NB4 (cell line): ENCODE results near the gene TSPAN5.

Experiments used
- DNase-seq: peaks from one replicate; pipeline ENCODE4 v3.0.0; 2010; ENCODE audit warnings: low read depth
- H3K4me3 ChIP-seq: one replicate; pipeline ENCODE4 v1.5.1; 2011; ENCODE audit warnings: mild to moderate bottlenecking, low read depth, low read length, moderate library complexity
- MYC ChIP-seq: IDR thresholded peaks from 2 replicates; pipeline ENCODE4 v1.6.1; 2011; ENCODE audit warnings: low read depth, low read length
- POLR2A ChIP-seq: IDR thresholded peaks from 2 replicates; pipeline ENCODE4 v1.6.1; 2011; ENCODE audit warnings: mild to moderate bottlenecking; ENCODE audit not compliant: insufficient read length; ENCODE audit errors: extremely low read depth
- TF ChIP-seq, protein P1 (sequence below): IDR thresholded peaks from 2 replicates; pipeline ENCODE4 v1.6.1; 2011; ENCODE audit warnings: low read depth, low read length
- TF ChIP-seq, protein P2 (sequence below): IDR thresholded peaks from one replicate; pipeline ENCODE4 v1.5.1; 2012; ENCODE audit warnings: low read depth, low read length

Gene TSPAN5

GRCh38 chr4:98448908-98449307 lies 209.5 kb downstream of the TSPAN5 start:
- peak; percentile 18 for DNase-seq
- TF ChIP-seq POLR2A: no peak
- no peak for TF ChIP-seq MYC
- TF ChIP-seq, protein P1, sequence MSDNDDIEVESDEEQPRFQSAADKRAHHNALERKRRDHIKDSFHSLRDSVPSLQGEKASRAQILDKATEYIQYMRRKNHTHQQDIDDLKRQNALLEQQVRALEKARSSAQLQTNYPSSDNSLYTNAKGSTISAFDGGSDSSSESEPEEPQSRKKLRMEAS: no peak
- TF ChIP-seq, protein P2, sequence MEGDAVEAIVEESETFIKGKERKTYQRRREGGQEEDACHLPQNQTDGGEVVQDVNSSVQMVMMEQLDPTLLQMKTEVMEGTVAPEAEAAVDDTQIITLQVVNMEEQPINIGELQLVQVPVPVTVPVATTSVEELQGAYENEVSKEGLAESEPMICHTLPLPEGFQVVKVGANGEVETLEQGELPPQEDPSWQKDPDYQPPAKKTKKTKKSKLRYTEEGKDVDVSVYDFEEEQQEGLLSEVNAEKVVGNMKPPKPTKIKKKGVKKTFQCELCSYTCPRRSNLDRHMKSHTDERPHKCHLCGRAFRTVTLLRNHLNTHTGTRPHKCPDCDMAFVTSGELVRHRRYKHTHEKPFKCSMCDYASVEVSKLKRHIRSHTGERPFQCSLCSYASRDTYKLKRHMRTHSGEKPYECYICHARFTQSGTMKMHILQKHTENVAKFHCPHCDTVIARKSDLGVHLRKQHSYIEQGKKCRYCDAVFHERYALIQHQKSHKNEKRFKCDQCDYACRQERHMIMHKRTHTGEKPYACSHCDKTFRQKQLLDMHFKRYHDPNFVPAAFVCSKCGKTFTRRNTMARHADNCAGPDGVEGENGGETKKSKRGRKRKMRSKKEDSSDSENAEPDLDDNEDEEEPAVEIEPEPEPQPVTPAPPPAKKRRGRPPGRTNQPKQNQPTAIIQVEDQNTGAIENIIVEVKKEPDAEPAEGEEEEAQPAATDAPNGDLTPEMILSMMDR: no peak
- H3K4me3 ChIP-seq: no peak overlapping the region

- DNase-seq: peak; percentile 54
- H3K4me3 ChIP-seq: no peak overlapping the region
- TF ChIP-seq MYC (no peak), POLR2A (no peak)
- TF ChIP-seq, protein P2: peak; percentile 9
These were observed 210.8 kb downstream of the TSPAN5 start for GRCh38 chr4:98447648-98448047.

GRCh38 chr4:98446499-98447375 lies 211.7 kb downstream of the TSPAN5 start:
- peak overlapping the region; percentile 14 for H3K4me3 ChIP-seq
- peak; percentile 74 for DNase-seq
- TF ChIP-seq POLR2A (no peak), MYC (0 out of 2 replicates have a peak, but pooled peaks have one; percentile 29)
- TF ChIP-seq, protein P1: 0 out of 2 replicates have a peak, but pooled peaks have one; percentile 3
- TF ChIP-seq, protein P2: no peak

- TF ChIP-seq, protein P1: no peak
- TF ChIP-seq, protein P2: no peak
- no peak for TF ChIP-seq POLR2A
- no peak for TF ChIP-seq MYC
- DNase-seq: no peak
These were observed 214.0 kb downstream of the TSPAN5 start for GRCh38 chr4:98444371-98444770.

GRCh38 chr4:98434816-98435215 lies 223.6 kb downstream of the TSPAN5 start:
- TF ChIP-seq, protein P2: no peak
- TF ChIP-seq POLR2A (no peak), MYC (no peak)
- TF ChIP-seq, protein P1: no peak
- DNase-seq: no peak

More at GRCh38 chr4:98444371-98444770, 214.0 kb downstream of the TSPAN5 start:
- H3K4me3 ChIP-seq: no peak overlapping the region

More at GRCh38 chr4:98434816-98435215, 223.6 kb downstream of the TSPAN5 start:
- no peak overlapping the region for H3K4me3 ChIP-seq
